Natural killer cell (primary cell): ENCODE measurements around the gene CEP131. TPM values are rescaled to one million over a fixed set of nuclear protein-coding genes. Genes with fewer than 3 reads are reported as not detected.

ENCODE experiments used
- ATAC-seq, 3 donors: fragments of 150-1000 bp in 2 of 3; fragments of 200-7000 bp in 1 of 3; cut with Tn5 transposase; 1 replicate in 1 of 3; 2 replicates in 2 of 3; pipeline ENCODE4 v1.10.0; 2021; ENCODE audit warnings: mild to moderate bottlenecking in 2 of 3, moderate library complexity in 2 of 3
- DNase-seq, 2 donors: peaks; one replicate each; pipeline versions ENCODE4 v3.0.0 to v3.0.0-alpha.2; 2013 to 2021; ENCODE audit warnings: mixed read lengths in 1 of 2
- H3K27ac ChIP-seq: one replicate; pipeline ENCODE4 v1.5.1; 2013; ENCODE audit warnings: mild to moderate bottlenecking, low read length
- H3K27me3 ChIP-seq: one replicate; pipeline ENCODE4 v1.6.1; 2013; ENCODE audit warnings: low read length; ENCODE audit not compliant: control insufficient read depth, insufficient read depth
- H3K36me3 ChIP-seq: one replicate; pipeline ENCODE4 v1.6.1; 2013; ENCODE audit warnings: low read length; ENCODE audit not compliant: control insufficient read depth, insufficient read depth
- H3K4me1 ChIP-seq: one replicate; pipeline ENCODE4 v1.6.1; 2013; ENCODE audit warnings: low read length; ENCODE audit not compliant: control insufficient read depth, insufficient read depth
- H3K4me3 ChIP-seq: one replicate; pipeline ENCODE4 v1.5.1; 2013; ENCODE audit warnings: low read length
- H3K9me3 ChIP-seq: one replicate; pipeline ENCODE4 v1.6.1; 2013; ENCODE audit warnings: low read length; ENCODE audit not compliant: control insufficient read depth, insufficient read depth
- H3K27ac Mint-ChIP-seq, 2 donors: one replicate each; pipeline ENCODE4 v1.8.0; 2022; ENCODE audit warnings: mild to moderate bottlenecking in 2 of 2, mixed read lengths in 2 of 2, moderate library complexity in 1 of 2
- H3K27me3 Mint-ChIP-seq, 2 donors: one replicate each; pipeline ENCODE4 v1.8.0; 2022; ENCODE audit warnings: low read depth in 2 of 2, mixed read lengths in 2 of 2
- H3K36me3 Mint-ChIP-seq: one replicate; pipeline ENCODE4 v1.8.0; 2022; ENCODE audit warnings: mixed read lengths
- H3K4me1 Mint-ChIP-seq, 2 donors: one replicate each; pipeline ENCODE4 v1.8.0; 2022; ENCODE audit warnings: mixed read lengths in 2 of 2
- H3K4me3 Mint-ChIP-seq: one replicate; pipeline ENCODE4 v1.8.0; 2022; ENCODE audit warnings: mild to moderate bottlenecking, moderate library complexity, mixed read lengths
- H3K9me3 Mint-ChIP-seq, 2 donors: one replicate each; pipeline ENCODE4 v1.8.0; 2022; ENCODE audit warnings: mixed read lengths in 2 of 2
- CTCF ChIP-seq: fragments of 200-600 bp; IDR thresholded peaks from one replicate; pipeline ENCODE4 v1.8.0; 2022; ENCODE audit warnings: antibody characterized with exemption
- WGBS: methylation state at CpG from one replicate; pipeline ENCODE4 v1.1.7; 2013; ENCODE audit warnings: missing lambda C conversion rate; ENCODE audit not compliant: insufficient coverage; 5-methylcytosine and 5-hydroxymethylcytosine counted together
- intact Hi-C: fragments of 100-400 bp; cut with micrococcal nuclease; formaldehyde crosslinking; loops from one replicate; pipeline ENCODE4 v1.14.2; 2022
- total RNA-seq, 4 donors: library from RNA; stranded (reverse); fragments of 120-200 nt in 1 of 4; gene quantifications; one replicate each; pipeline versions ENCODE4 v1.2.3 to v1.2.4, GENCODE V29; 2013 to 2022

CEP131 gene
- total RNA-seq, 3 donors from 2014 or later (not counting 1 experiment from before 2014, with no cell fraction given) = 9.9 to 11.4 (median 10.0) TPM

- H3K36me3 Mint-ChIP-seq = no peaks in the 10 kb centered on the region
- H3K36me3 ChIP-seq = peaks cover 56% of the 10 kb centered on the region
These were observed 34.8 kb upstream of the CEP131 start for GRCh38 chr17:81257533-81257932.

GRCh38 chr17:81256616-81257015, 33.9 kb upstream of the CEP131 start:
- intact Hi-C loops = no loop called here
- H3K9me3 ChIP-seq = no peaks in the 10 kb centered on the region
- Mint-ChIP-seq H3K9me3 (no peaks in the 10 kb centered on the region), H3K36me3 (no peaks in the 10 kb centered on the region), H3K27me3 (no peaks in the 10 kb centered on the region), H3K4me1 (peaks cover 19 to 21% of the 10 kb centered on the region in 2 donors), H3K27ac (no peak overlapping the region), H3K4me3 (no peak overlapping the region)
- no peak for DNase-seq
- H3K27ac ChIP-seq = no peak overlapping the region
- no peak overlapping the region for H3K4me3 ChIP-seq
- peaks cover 15% of the 10 kb centered on the region for H3K4me1 ChIP-seq
- H3K27me3 ChIP-seq = no peaks in the 10 kb centered on the region
- WGBS = 93% methylated on average over 12 of the region's 12 CpGs
- H3K36me3 ChIP-seq = peaks cover 55% of the 10 kb centered on the region
- no peak for ATAC-seq
- no peak for TF ChIP-seq CTCF

More at GRCh38 chr17:81257533-81257932, 34.8 kb upstream of the CEP131 start:
- H3K4me1 Mint-ChIP-seq = peaks cover 14 to 15% of the 10 kb centered on the region in 2 donors
- no peaks in the 10 kb centered on the region for H3K9me3 Mint-ChIP-seq
- H3K27ac Mint-ChIP-seq = no peak overlapping the region
- intact Hi-C loops = no loop called here
- no peaks in the 10 kb centered on the region for H3K27me3 ChIP-seq
- no peak overlapping the region for H3K4me3 ChIP-seq
- no peak for TF ChIP-seq CTCF
- DNase-seq (no peak), ATAC-seq (no peak)
- H3K4me1 ChIP-seq = peaks cover 6% of the 10 kb centered on the region
- no peak overlapping the region for H3K4me3 Mint-ChIP-seq
- no peak overlapping the region for H3K27ac ChIP-seq
- WGBS = 96% methylated on average over 19 of the region's 19 CpGs
- no peaks in the 10 kb centered on the region for H3K27me3 Mint-ChIP-seq
- no peaks in the 10 kb centered on the region for H3K9me3 ChIP-seq

GRCh38 chr17:81254955-81255717, 32.4 kb upstream of the CEP131 start:
- H3K36me3 ChIP-seq = peaks cover 52% of the 10 kb centered on the region
- no peak for ATAC-seq
- H3K36me3 Mint-ChIP-seq = no peaks in the 10 kb centered on the region
- no peak overlapping the region for H3K27ac Mint-ChIP-seq
- DNase-seq = no peak
- no peak overlapping the region for H3K4me3 Mint-ChIP-seq
- TF ChIP-seq CTCF = no peak
- H3K27me3 Mint-ChIP-seq = no peaks in the 10 kb centered on the region
- no peaks in the 10 kb centered on the region for H3K9me3 ChIP-seq
- intact Hi-C loops = no loop called here
- no peak overlapping the region for H3K27ac ChIP-seq
- no peaks in the 10 kb centered on the region for H3K27me3 ChIP-seq
- peaks cover 21% of the 10 kb centered on the region for H3K4me1 ChIP-seq
- H3K4me3 ChIP-seq = no peak overlapping the region
- no peaks in the 10 kb centered on the region for H3K9me3 Mint-ChIP-seq
- WGBS = 85% methylated on average over 35 of the region's 35 CpGs
- peaks cover 25 to 28% of the 10 kb centered on the region in 2 donors for H3K4me1 Mint-ChIP-seq
